HepG2 (cell line): Measurements from ENCODE around the gene RETREG2. TPM values are rescaled to one million over a fixed set of nuclear protein-coding genes. Genes with fewer than 3 reads are reported as not detected.

Experiments
- ASH2L ChIP-seq: fragments of 300-600, 200-600 bp; sonication (generic); IDR thresholded peaks from 2 replicates; pipeline ENCODE4 v1.7.0; 2017; ENCODE audit warnings: low read depth, mild to moderate bottlenecking, moderate library complexity, mixed read lengths, low read length; ENCODE audit not compliant: insufficient read length
- EEA1 ChIP-seq: sonication (generic); formaldehyde crosslinking; IDR thresholded peaks from 2 replicates; pipeline ENCODE4 v1.5.1; 2020; ENCODE audit warnings: mild to moderate bottlenecking, missing genetic modification reagents, borderline replicate concordance
- EZH2 ChIP-seq: conservative IDR thresholded peaks from 2 replicates; pipeline ENCODE4 v1.6.1; 2012; ENCODE audit warnings: mild to moderate bottlenecking, low read depth, low read length, moderate library complexity
- FOXO1 ChIP-seq: sonication (generic); formaldehyde crosslinking; IDR thresholded peaks from 2 replicates; pipeline ENCODE4 v1.4.0; 2020; ENCODE audit warnings: missing genetic modification reagents
- GABPB1 ChIP-seq: IDR thresholded peaks from 2 replicates; pipeline ENCODE4 v1.6.1; 2016; ENCODE audit warnings: mild to moderate bottlenecking, missing genetic modification reagents, moderate library complexity, missing compliant biosample characterization
- HNF1B ChIP-seq: sonication (generic); formaldehyde crosslinking; IDR thresholded peaks from 2 replicates; pipeline ENCODE4 v1.5.1; 2020; ENCODE audit warnings: mild to moderate bottlenecking, moderate library complexity, missing genetic modification reagents
- HNRNPK ChIP-seq: fragments of 200-400 bp; formaldehyde crosslinking; IDR thresholded peaks from 2 replicates; pipeline ENCODE4 v1.6.1; 2018; ENCODE audit warnings: low read length, low read depth, moderate library complexity, mild to moderate bottlenecking; ENCODE audit not compliant: poor library complexity, severe bottlenecking
- ISL2 ChIP-seq: sonication (generic); formaldehyde crosslinking; IDR thresholded peaks from 2 replicates; pipeline ENCODE4 v1.5.0; 2020; ENCODE audit warnings: missing genetic modification reagents
- JUNB ChIP-seq: sonication (generic); formaldehyde crosslinking; IDR thresholded peaks from 2 replicates; pipeline ENCODE4 v1.8.0; 2022; ENCODE audit warnings: missing genetic modification reagents, mild to moderate bottlenecking, borderline replicate concordance
- KLF15 ChIP-seq: sonication (generic); formaldehyde crosslinking; IDR thresholded peaks from 2 replicates; pipeline ENCODE4 v1.8.1; 2023; ENCODE audit warnings: borderline replicate concordance, mild to moderate bottlenecking, inconsistent platforms, missing genetic modification reagents, mixed read lengths
- LRRFIP1 ChIP-seq: sonication (generic); formaldehyde crosslinking; conservative IDR thresholded peaks from 2 replicates; pipeline ENCODE4 v1.4.0; 2020; ENCODE audit warnings: missing genetic modification reagents
- MAFF ChIP-seq: IDR thresholded peaks from 2 replicates; pipeline ENCODE4 v1.6.1; 2011; ENCODE audit warnings: low read depth, low read length, improper control_type of control experiment
- NFE2 ChIP-seq: sonication (generic); formaldehyde crosslinking; IDR thresholded peaks from 2 replicates; pipeline ENCODE4 v1.4.0; 2020; ENCODE audit warnings: missing genetic modification reagents
- NPAS2 ChIP-seq: sonication (generic); formaldehyde crosslinking; IDR thresholded peaks from 2 replicates; pipeline ENCODE4 v1.8.0; 2022; ENCODE audit warnings: mild to moderate bottlenecking, missing genetic modification reagents, borderline replicate concordance
- PAX8 ChIP-seq: sonication (generic); formaldehyde crosslinking; IDR thresholded peaks from 2 replicates; pipeline ENCODE4 v1.8.0; 2022; ENCODE audit warnings: mild to moderate bottlenecking, missing genetic modification reagents, borderline replicate concordance
- RFX5 ChIP-seq: IDR thresholded peaks from 2 replicates; pipeline ENCODE4 v1.6.1; 2011; ENCODE audit warnings: low read depth, low read length, improper control_type of control experiment
- ZKSCAN1 ChIP-seq: fragments of 150-350 bp; IDR thresholded peaks from 2 replicates; pipeline ENCODE4 v1.6.1; 2014; ENCODE audit warnings: low read length
- ZMYM2 ChIP-seq: sonication (generic); formaldehyde crosslinking; IDR thresholded peaks from 2 replicates; pipeline ENCODE4 v1.8.0; 2022; ENCODE audit warnings: mild to moderate bottlenecking, missing genetic modification reagents
- ZNF20 ChIP-seq: sonication (generic); formaldehyde crosslinking; IDR thresholded peaks from 2 replicates; pipeline ENCODE4 v1.4.0; 2020; ENCODE audit warnings: mild to moderate bottlenecking, moderate library complexity, missing genetic modification reagents
- ZNF430 ChIP-seq: sonication (generic); formaldehyde crosslinking; IDR thresholded peaks from 2 replicates; pipeline ENCODE4 v1.9.0; 2021; ENCODE audit warnings: mild to moderate bottlenecking, missing genetic modification reagents
- polyA plus RNA-seq, 8 experiments: library from polyadenylated mRNA; depleted of rRNA in 3 of 8; stranded (reverse) in 7 of 8; unstranded in 1 of 8; fragments of >200 nt; fragmentation: Illumina TruSeq in 4 of 8; extraction: Trizol in 4 of 8; gene quantifications; 2 replicates each; pipeline versions ENCODE4 v1.2.1 to v1.2.3, GENCODE V29; 2011 to 2016; ENCODE audit warnings: low read depth in 4 of 8, missing spikeins in 1 of 8, mixed read lengths in 1 of 8; ENCODE audit not compliant: insufficient read depth in 1 of 8
- total RNA-seq, 5 experiments: library from RNA; depleted of rRNA; stranded (reverse); fragments of >200 nt; fragmentation: Illumina TruSeq; extraction: Trizol; gene quantifications; 2 replicates each; pipeline ENCODE4 v1.2.3, GENCODE V29; 2016; ENCODE audit warnings: low read depth in 1 of 5
- TF ChIP-seq, protein P1 (sequence below), 2 experiments: fragments of 450-650 bp in 1 of 2; sonication (generic) in 1 of 2; formaldehyde crosslinking; IDR thresholded peaks; 2 replicates each; pipeline versions ENCODE4 v1.5.0 to v1.8.0; 2020 to 2022; ENCODE audit warnings: mild to moderate bottlenecking in 1 of 2, missing genetic modification reagents in 1 of 2
- TF ChIP-seq, protein P2 (sequence below): sonication (generic); formaldehyde crosslinking; IDR thresholded peaks from 2 replicates; pipeline ENCODE4 v1.9.0; 2021; ENCODE audit warnings: missing genetic modification reagents, mild to moderate bottlenecking, borderline replicate concordance

The RETREG2 gene
- total and polyA plus RNA-seq, 2 of the 13 experiments (the other 11 are each of a cell fraction or from before 2014, with no cell fraction given): 86.0 to 134 TPM

DNA sequence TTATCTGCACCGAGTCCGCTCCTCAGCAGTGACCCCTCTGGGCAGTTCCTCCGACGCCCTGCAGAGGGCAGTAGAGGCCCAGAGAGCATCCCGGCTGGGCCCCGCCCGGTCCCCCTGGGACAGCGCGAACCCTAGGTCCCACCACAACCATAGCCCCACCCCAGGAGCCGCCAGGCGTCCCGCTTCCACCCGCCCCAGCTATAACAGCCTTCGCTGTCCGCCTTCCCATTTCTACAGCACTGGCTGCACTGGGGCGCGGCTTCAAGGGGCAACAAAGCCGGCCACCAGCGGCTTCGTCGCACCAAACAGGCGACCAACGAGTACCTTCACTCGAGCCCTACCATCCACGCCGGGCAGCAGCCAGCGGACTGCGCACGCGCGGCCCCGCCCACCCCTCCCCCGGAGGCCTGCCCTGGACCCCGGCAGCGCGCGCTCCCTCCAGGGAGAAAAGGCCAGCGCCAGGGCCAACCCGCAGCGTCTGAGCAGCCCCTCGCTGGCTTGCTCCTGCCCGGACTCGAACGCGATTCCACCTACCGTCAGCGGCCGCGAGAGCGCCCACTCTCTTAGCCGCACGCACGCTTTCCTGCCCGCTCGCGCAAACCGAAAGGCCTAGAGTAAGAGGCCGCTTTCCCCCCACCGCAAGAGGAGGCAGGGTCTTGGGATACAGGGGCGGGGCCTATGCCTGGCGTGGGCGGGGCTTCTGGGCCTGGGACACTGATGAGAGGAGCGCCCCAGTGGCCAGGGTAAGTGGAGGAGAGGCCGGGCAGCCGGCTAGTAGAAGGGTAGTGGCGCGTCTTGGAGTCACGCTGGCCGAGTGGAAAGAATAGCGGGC, 17.7 kb upstream of the RETREG2 start, which contains the start of gene NHEJ1 (continued):
- TF ChIP-seq ZNF20 (CRISPR knock-in tag) (no peak), ASH2L (peak; percentile 92), NFE2 (CRISPR knock-in tag) (no peak), EEA1 (CRISPR knock-in tag) (peak; percentile 87; the same call in 1 of the 2 replicates), JUNB (no peak), GABPB1 (CRISPR knock-in tag) (peak; percentile 84), RFX5 (no peak), EZH2 (no peak), PAX8 (CRISPR knock-in tag) (no peak), FOXO1 (no peak), ISL2 (peak; percentile 67; the same call in 1 of the 2 replicates), NPAS2 (CRISPR knock-in tag) (no peak), MAFF (no peak), ZNF430 (CRISPR knock-in tag) (peak; percentile 74), KLF15 (CRISPR knock-in tag) (peak; percentile 27; the same call in 1 of the 2 replicates), ZMYM2 (CRISPR knock-in tag) (no peak), HNRNPK (peak; percentile 47), HNF1B (CRISPR knock-in tag) (peak; percentile 78), ZKSCAN1 (no peak; the same call in 1 of the 2 replicates), LRRFIP1 (CRISPR knock-in tag) (no peak)
- TF ChIP-seq, protein P1, sequence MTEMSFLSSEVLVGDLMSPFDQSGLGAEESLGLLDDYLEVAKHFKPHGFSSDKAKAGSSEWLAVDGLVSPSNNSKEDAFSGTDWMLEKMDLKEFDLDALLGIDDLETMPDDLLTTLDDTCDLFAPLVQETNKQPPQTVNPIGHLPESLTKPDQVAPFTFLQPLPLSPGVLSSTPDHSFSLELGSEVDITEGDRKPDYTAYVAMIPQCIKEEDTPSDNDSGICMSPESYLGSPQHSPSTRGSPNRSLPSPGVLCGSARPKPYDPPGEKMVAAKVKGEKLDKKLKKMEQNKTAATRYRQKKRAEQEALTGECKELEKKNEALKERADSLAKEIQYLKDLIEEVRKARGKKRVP (CRISPR knock-in tag; IDR thresholded peaks at IDR 0.05): no peak
- TF ChIP-seq, protein P2, sequence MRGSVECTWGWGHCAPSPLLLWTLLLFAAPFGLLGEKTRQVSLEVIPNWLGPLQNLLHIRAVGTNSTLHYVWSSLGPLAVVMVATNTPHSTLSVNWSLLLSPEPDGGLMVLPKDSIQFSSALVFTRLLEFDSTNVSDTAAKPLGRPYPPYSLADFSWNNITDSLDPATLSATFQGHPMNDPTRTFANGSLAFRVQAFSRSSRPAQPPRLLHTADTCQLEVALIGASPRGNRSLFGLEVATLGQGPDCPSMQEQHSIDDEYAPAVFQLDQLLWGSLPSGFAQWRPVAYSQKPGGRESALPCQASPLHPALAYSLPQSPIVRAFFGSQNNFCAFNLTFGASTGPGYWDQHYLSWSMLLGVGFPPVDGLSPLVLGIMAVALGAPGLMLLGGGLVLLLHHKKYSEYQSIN (CRISPR knock-in tag): no peak
